NCI-H2227 (cell line): ENCODE data around the gene SPOP.

Source experiments
- DNase-seq: peaks from one replicate; lab custom pipeline; 2025; ENCODE audit not compliant: unreplicated experiment; lab: John Stamatoyannopoulos, UW

SPOP gene

GRCh38 chr17:49618028-49618611, 59.8 kb downstream of the SPOP start:
- peak; percentile 79 for DNase-seq

DNA sequence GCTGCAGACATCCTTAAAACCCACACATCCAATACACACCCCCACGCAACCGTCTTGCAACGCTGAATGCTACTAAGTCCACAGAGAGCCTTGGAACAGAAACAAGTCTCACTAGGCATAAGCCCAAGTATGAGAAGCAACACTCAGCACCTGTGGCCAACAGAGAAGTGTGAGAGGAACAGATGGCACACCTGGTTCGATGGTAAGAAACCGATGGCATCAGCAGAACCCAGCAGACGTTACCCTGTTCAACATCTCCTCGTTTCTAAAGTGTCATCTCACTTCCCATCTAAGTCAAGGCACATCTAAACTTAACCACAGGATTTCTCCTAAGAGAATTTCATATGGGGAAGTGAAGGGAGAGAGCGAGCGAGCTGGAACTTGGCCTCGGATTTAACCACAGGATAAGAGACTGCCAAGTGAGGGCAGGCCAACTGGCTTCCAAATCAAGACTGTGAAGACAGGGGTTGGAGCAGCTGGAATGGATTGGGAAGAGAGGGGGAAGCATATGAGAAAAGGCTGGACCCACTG, 61.2 kb downstream of the SPOP start:
- no peak for DNase-seq

DNA sequence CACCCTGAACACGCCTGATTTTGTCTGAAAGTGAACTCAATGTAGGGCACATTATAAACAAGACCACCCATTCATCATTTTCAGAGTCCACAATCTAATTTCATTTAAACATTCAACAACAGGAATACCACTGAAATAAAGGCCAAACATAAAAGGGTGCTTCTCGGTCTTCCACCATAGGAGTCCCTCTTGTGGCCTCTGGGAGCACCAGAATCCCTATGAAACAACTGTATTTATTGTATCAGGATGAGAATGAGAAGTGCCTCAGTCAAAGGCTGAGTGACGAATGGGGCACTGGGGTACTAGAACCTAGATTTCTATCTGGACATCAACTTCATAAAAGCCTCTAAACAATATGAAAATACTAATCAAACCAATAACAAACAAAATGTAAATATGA, 61.8 kb downstream of the SPOP start:
- DNase-seq, result no peak

DNA sequence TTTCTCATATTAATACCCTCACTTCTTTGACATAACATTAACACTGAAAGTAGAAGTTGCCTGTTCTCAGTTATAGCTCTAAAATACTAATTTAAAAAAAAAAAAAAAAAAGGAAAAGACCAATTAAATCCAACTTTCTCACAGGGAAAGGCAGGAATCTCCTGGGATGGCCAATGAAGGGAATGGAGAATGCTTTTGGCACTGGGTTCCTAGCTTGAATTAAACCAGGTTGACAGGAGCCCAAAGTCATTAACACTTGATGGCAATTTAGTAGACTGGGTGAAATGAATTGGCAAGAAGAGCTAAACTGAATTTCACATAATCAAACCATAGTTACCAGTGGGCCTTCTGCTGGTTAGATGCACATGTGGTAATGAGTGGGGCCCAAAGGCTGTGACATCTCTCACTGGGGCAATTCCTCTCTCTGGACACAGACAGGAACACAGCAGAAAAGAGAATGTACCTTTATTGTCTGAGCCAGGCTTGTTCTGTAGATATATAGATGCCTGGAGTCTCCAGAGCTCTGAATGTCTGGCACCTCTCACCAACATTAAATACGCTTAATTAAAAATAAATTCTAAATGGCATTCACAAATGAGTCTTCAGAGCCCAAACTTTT, 64.6 kb downstream of the SPOP start:
- DNase-seq, result no peak

GRCh38 chr17:49612726-49613125, 65.2 kb downstream of the SPOP start:
- DNase-seq, result no peak

- DNase-seq, result no peak
Observed at GRCh38 chr17:49610883-49611584, 66.9 kb downstream of the SPOP start.

GRCh38 chr17:49604314-49604869, 73.5 kb downstream of the SPOP start:
- DNase-seq, result no peak

DNA sequence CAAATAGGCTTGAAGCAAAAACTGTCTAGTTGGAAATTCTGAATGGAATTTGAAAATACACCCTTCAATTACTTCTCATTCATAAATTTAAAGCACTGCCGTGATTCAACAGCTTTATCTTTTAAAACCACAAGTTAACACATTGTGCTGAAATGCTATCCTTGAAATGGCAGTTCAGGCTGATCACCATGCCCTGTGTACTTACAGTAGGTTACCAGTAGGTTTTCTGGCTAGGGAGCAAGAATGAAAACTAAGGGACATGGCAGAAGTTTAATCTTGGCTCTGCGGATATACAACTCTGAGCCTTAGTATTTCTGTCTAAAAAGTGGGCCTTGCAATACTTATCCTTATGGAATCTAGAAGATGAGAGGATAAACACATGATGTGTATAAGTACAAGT, 74.2 kb downstream of the SPOP start:
- DNase-seq, result no peak

- no peak for DNase-seq
Observed at GRCh38 chr17:49603238-49603637, 74.7 kb downstream of the SPOP start.

DNA sequence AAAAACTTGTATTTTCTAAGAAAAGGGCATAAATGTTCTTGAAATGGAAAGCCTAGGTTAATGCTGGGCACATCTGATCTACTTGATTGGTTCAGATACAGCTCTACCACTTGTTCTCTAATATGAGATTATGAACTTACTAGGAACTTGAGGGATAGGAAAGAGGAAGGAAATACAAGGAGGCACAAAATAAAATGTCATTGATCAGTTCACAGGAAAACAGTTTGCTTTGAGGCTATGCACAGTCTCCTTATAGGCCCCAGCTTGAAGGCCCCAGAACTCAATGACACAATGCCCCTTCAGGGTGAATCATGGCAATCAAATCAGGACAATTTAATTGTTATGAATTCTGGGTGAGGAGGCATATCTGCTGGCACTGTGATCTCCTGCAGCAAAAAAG, 75.1 kb downstream of the SPOP start:
- DNase-seq, result no peak

- no peak for DNase-seq
Observed at GRCh38 chr17:49600949-49601348, 76.9 kb downstream of the SPOP start.

DNA sequence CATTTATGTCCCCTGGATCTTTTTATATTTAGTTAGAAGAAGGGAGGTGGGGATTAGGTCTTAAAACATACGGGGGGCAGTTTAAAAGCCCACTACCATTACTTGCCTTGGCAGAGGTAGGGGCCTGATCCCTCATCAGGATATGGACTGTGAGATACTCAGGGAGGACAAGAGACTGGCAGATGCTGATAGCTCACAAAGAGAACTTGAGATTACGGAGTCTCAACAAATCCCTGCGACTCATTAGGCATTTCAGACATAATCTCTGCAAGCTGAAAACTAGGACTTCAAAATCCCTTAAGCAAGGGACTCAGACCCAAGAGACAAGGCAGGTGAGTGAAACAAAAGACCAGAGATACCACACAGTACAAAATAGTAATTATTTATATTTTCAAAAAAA, 79.0 kb downstream of the SPOP start:
- no peak for DNase-seq

DNA sequence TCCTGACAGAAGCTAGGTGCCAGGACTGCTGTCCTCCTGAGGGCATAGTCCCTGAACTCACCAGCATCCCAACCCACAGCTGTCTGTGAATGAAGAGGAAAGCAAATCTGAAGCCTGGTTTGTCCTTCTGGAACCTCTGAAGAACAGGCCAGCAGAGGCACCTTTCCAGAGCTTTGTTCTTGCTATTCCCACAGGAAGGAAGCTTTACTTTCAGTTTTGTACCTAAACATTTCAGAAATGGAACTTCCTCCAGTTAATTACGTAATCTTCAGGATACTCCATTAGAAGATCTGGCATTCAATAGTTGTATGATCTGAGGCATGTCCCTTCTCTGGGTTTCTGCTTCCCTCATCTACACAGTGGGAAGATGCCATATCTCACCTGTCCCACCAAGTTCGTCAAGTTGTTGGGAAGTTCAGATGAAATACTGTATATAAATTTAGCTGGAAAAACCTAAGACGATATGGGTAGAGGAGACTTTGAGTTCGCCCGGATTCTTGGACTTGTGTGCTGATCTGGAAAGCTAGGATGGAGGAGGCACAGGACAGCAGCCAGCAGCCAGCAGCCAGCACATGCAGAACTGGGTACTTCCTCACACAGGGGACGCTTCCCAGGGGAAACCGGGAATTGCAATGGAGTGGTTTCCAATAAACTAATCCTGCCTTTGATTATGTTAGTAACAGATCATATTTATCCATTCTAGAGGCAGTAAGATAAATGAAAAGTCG, 79.8 kb downstream of the SPOP start:
- DNase-seq, result no peak

DNA sequence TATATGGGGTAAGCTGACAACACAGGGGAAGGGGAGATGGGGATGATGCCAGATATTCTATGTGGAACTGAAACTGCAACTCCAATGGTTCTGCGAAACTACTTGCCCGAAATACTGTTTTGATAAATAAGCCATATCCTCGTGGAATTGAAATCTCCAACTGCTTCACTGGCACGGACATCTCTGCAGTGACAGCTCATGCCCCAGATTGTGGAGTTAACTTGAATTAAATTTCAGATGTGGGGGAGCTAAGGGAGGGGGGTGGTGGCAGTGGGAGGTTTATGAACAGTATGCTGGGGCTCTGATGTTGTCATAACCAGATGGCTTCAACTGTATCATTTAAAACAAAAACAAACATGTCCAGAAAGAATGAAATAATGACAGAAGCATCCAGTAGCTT, 80.5 kb downstream of the SPOP start:
- no peak for DNase-seq

- DNase-seq, result no peak
Observed at GRCh38 chr17:49596613-49597244, 81.2 kb downstream of the SPOP start.

- no peak for DNase-seq
Observed at GRCh38 chr17:49595980-49596379, 81.9 kb downstream of the SPOP start.

DNA sequence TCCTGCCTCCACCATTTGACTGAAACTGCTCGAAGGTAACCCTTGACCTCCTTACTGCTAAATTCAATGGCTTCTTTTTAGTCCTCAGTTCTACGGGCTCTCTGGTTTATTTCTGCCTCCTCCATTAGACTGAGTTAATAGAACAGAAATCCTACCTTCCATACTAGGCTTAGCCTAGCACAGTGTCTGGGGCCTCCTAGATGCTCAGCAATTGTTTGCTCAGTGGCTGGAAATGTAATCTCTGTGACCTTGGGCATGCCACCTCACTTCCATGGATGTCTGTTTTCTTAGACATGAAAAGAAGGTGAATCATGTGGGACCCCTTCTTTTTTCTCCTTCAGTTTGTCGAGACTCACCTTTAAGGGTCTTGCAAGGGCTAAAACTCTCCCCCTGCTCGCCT, 82.6 kb downstream of the SPOP start:
- no peak for DNase-seq

- no peak for DNase-seq
Observed at GRCh38 chr17:49592263-49592662, 85.6 kb downstream of the SPOP start.

GRCh38 chr17:49590874-49591273, 87.0 kb downstream of the SPOP start:
- no peak for DNase-seq

GRCh38 chr17:49589577-49589927, 88.3 kb downstream of the SPOP start:
- DNase-seq, result no peak
